Naive thymus-derived CD8-positive, alpha-beta T cell (primary cell): Measurements from ENCODE around the gene CYP4B1. TPM values are rescaled to one million over a fixed set of nuclear protein-coding genes. Genes with fewer than 3 reads are reported as not detected.
"Not testable (repeated sequence)": the region's sequence is repeated elsewhere in the genome, so short reads cannot be mapped to it uniquely, and the experiment has no call there.

Source experiments
- ATAC-seq, 2 donors: fragments of 150-1000 bp; cut with Tn5 transposase in 1 of 2; sonication (Bioruptor Pico), chemical (Tn5 transposase) in 1 of 2; 1 replicate in 1 of 2; 2 replicates in 1 of 2; pipeline ENCODE4 v1.10.0; 2021; ENCODE audit warnings: mild to moderate bottlenecking in 2 of 2, moderate library complexity in 2 of 2
- POLR2A ChIA-PET: fragments of 350-600 bp; sonication (Branson Sonifier 250); formaldehyde crosslinking; loops from one replicate; lab custom pipeline; 2021; ENCODE audit warnings: antibody characterized with exemption; lab: Charles Lee
- DNase-seq, 10 donors: peaks; one replicate each; pipeline versions ENCODE4 v3.0.0 to v3.0.0-alpha.2; 2020 to 2022
- H3K27ac Mint-ChIP-seq, 10 donors: one replicate each; pipeline ENCODE4 v1.8.0; 2020 to 2022; ENCODE audit warnings: mild to moderate bottlenecking in 10 of 10, mixed read lengths in 10 of 10, moderate library complexity in 4 of 10, inconsistent platforms in 1 of 10
- H3K27me3 Mint-ChIP-seq, 5 donors: one replicate each; pipeline ENCODE4 v1.8.0; 2021 to 2022; ENCODE audit warnings: mixed read lengths in 5 of 5
- H3K36me3 Mint-ChIP-seq, 3 donors: one replicate each; pipeline ENCODE4 v1.8.0; 2020 to 2022; ENCODE audit warnings: mixed read lengths in 3 of 3, mild to moderate bottlenecking in 2 of 3, inconsistent platforms in 1 of 3
- H3K4me1 Mint-ChIP-seq, 4 donors: one replicate each; pipeline ENCODE4 v1.8.0; 2021 to 2022; ENCODE audit warnings: mixed read lengths in 4 of 4
- H3K4me3 Mint-ChIP-seq, 10 donors: one replicate each; pipeline ENCODE4 v1.8.0; 2020 to 2022; ENCODE audit warnings: mild to moderate bottlenecking in 10 of 10, mixed read lengths in 10 of 10, moderate library complexity in 6 of 10, inconsistent platforms in 1 of 10
- H3K9me3 Mint-ChIP-seq, 9 donors: one replicate each; pipeline ENCODE4 v1.8.0; 2020 to 2022; ENCODE audit warnings: mixed read lengths in 9 of 9, mild to moderate bottlenecking in 3 of 9, inconsistent platforms in 1 of 9, moderate library complexity in 1 of 9
- polyA plus RNA-seq, 3 donors: library from polyadenylated mRNA; unstranded; fragments of 300-500 nt; fragmentation: Illumina TruSeq; gene quantifications; one replicate each; pipeline ENCODE4 v1.2.3, GENCODE V29; 2021
- total RNA-seq, 8 experiments: library from RNA in 2 of 8; stranded (reverse) in 2 of 8; gene quantifications; one replicate each; pipeline ENCODE4 v1.2.3 and lab custom pipeline; 2021 to 2026

Gene CYP4B1
- total RNA-seq (not detected), polyA plus RNA-seq (not detected), total RNA-seq (lab: John Stamatoyannopoulos, UW) (0 reads per million in 6 experiments)

DNA sequence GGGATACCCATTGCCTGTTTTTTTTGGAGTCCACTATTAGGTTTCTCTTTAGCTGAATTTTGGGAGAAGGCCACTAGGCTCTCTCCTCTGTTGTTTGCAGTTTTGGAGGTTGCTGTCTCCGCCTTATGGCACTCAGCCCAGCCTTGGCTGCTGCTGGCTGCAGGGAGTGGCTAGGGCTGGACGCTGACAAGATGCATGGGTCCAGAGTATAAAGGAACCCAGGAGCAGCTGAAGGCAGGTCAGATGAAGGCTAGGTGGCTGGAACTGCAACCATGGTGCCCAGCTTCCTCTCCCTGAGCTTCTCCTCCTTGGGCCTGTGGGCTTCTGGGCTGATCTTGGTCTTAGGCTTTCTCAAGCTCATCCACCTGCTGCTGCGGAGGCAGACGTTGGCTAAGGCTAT is at the start of gene CYP4B1:
TSS of gene CYP4B1 (plus strand) at position 237 of the 400 bp plus-strand sequence. CDS start at position 273, 36 bp downstream.
- H3K27ac Mint-ChIP-seq, result no peak within 1 kb of the TSS
- no peak within 1 kb of the TSS for H3K4me3 Mint-ChIP-seq
- no peaks in the 10 kb centered on the region for H3K36me3 Mint-ChIP-seq
- no peaks in the 10 kb centered on the region for H3K4me1 Mint-ChIP-seq
- ATAC-seq (no peak), DNase-seq (no peak)
- H3K9me3 Mint-ChIP-seq, result peaks cover 0 to 6% (median 0%) of the 10 kb centered on the region in 9 donors
- H3K27me3 Mint-ChIP-seq, result peaks cover 17 to 31% (median 23%) of the 10 kb centered on the region in 5 donors
- POLR2A ChIA-PET, result no interaction called here

DNA sequence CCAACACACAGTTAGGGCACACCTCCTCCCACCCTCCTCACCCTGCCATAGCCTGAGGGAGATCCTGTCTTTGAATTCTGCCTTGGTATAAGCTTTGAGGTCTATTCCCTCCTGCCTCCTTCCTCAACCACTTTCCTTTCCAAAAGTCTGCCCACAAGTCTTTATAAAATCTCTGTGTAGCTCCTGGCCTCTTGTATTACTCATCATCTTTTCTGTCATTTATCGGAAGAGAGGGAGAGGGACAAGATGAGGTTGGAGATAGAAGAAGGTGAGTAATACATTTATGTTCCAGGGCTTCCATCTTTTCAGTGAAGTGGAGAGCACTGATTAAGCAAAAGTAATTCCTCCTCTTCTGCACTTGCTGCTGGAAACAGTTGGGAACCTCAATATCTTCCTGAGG is 49.4 kb upstream of the CYP4B1 start:
- peaks cover 18 to 61% (median 37%) of the 10 kb centered on the region in 5 donors for H3K27me3 Mint-ChIP-seq
- no peak overlapping the region for H3K4me3 Mint-ChIP-seq
- POLR2A ChIA-PET, result no interaction called here

DNA sequence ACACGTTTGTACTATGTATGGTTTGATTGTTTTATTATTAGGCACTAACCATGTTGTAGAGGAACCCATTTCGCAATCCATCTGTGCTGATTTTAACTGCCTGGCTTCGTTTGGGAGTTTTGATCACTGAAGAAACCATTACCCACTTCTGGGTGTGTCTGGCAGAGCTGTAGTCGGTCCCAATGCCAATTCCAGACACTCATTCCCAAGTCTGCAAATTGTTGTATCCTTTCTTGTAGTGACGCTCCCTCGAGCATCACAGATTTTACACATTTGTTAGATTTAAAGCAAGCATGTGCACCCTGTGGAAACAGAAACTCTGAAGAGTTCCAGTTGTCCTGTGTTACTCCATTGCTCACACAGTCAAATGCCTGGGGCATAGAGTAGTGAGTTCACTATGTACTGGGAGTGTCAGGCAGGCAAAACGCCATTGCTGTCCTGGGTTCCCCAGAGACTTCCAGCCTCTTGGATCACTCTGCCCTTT is 48.9 kb upstream of the CYP4B1 start:
- POLR2A ChIA-PET, result no interaction called here
- Mint-ChIP-seq H3K4me1 (no peaks in the 10 kb centered on the region), H3K27ac (no peak overlapping the region), H3K27me3 (peaks cover 14 to 67% (median 37%) of the 10 kb centered on the region in 5 donors), H3K9me3 (no peaks in the 10 kb centered on the region), H3K4me3 (no peak overlapping the region), H3K36me3 (no peaks in the 10 kb centered on the region)
- no peak for DNase-seq
- ATAC-seq, result no peak

More for the DNA sequence above, 49.4 kb upstream of the CYP4B1 start:
- Mint-ChIP-seq H3K36me3 (no peaks in the 10 kb centered on the region), H3K27ac (no peak overlapping the region), H3K4me1 (no peaks in the 10 kb centered on the region), H3K9me3 (no peaks in the 10 kb centered on the region)
- DNase-seq, result no peak
- no peak for ATAC-seq

DNA sequence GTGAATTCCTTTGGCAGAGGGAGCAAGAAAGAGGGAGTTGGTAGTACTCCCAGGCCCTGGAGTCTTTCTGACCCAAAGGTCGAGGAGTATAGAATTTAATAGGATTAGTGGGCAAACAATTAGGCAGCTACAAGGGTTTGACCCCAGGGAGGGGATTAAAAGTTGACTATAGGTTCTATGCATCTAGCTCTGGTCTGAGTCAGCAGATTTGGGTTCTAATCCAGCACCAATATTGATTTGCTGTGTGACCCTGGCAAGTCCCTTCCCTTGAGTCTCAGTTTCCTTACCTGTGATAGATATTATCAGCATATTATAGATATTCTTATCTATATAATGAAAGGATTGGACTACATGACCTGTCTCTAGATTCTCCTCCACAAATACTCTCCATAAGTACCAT is 44.9 kb upstream of the CYP4B1 start:
- POLR2A ChIA-PET, result no interaction called here
- DNase-seq (no peak), ATAC-seq (no peak)
- Mint-ChIP-seq H3K27ac (no peak overlapping the region), H3K36me3 (no peaks in the 10 kb centered on the region), H3K27me3 (peaks cover 17 to 87% (median 34%) of the 10 kb centered on the region in 5 donors), H3K9me3 (no peaks in the 10 kb centered on the region), H3K4me3 (no peak overlapping the region), H3K4me1 (no peaks in the 10 kb centered on the region)

DNA sequence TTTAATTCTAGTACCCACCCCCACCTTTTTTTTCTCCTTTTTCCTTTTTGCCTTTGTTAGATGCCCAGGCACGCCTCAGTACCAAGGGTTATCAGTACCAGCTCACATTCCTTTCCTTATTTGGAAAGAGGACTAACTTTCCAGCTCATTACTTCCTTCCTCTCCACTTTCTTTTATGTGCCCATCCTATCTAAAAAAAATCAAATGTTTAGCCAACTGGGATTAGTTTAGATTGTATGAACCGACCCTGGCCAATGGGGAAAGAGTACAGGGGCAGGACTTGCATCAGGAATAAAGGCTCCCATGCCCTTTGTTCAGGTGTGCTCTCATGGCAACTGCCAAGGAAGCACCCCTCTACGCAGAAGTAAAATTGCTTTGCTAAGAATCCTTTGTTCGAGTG is 44.1 kb upstream of the CYP4B1 start:
- POLR2A ChIA-PET, H3K4me3 Mint-ChIP-seq, H3K9me3 Mint-ChIP-seq, H3K36me3 Mint-ChIP-seq, H3K4me1 Mint-ChIP-seq, DNase-seq, H3K27ac Mint-ChIP-seq, ATAC-seq: not testable (repeated sequence)
- peaks cover 17 to 83% (median 32%) of the 10 kb centered on the region in 5 donors for H3K27me3 Mint-ChIP-seq

DNA sequence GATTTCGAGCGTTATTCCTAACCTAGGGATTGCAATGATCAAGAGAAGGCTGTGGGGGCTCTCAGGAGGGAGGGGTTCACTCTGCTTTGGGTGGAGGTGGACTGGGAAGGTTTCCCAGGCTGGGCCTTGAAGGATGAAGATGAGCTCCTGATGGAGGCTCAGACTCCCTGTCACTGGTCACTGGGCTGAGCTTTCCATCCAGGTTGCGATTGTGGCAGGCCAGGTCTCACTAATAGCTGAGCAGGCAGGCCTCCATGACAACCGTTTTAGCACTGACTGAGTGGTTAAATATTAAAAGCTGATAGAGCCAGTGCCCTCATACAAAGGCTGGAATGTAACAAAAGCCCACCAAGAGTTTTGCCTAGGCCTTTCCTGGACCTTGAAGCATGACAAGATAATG is 43.7 kb upstream of the CYP4B1 start:
- no peak overlapping the region for H3K27ac Mint-ChIP-seq
- POLR2A ChIA-PET, result no interaction called here

DNA sequence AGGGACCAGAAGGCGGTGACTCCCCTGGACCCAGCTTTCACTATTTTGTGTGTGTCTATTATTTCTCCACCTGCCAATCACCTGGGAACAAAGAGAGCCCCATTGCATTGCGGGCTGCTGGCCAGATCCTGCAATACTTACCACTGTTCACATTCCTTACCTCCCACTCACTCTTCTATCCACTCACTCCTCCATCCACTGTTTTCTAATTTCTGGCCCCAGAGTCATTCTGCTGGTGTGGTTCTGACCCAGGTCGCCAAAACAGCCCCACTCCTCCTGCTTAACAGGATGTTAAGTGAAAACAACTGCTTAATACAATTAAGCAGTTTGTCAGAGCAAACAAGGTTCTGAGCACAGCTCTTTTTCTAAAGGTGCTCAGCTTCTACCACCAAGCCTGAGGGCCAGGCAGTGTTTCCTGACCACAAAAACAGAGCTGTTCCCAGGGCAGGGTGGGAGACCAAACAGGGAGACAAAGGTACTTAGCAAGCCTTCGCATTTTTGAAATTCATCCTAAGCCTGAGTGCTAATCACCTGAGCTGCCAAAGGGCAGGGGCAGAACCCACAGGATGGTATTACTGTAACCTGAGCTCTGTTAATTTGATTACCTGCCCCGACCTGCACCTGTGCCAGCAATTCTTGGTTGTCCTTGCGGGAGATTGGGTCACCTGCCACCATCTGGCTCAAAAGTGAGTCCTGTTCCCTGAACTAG is 41.4 kb upstream of the CYP4B1 start:
- H3K27me3 Mint-ChIP-seq, result peaks cover 30 to 75% (median 39%) of the 10 kb centered on the region in 5 donors
- POLR2A ChIA-PET, result no interaction called here
- H3K27ac Mint-ChIP-seq, result no peak overlapping the region
- H3K36me3 Mint-ChIP-seq, result peaks cover 0 to 2% (median 0%) of the 10 kb centered on the region in 3 donors
- H3K9me3 Mint-ChIP-seq, result peaks cover 0 to 7% (median 0%) of the 10 kb centered on the region in 9 donors
- ATAC-seq (no peak), DNase-seq (no peak)
- H3K4me3 Mint-ChIP-seq, result no peak overlapping the region
- no peaks in the 10 kb centered on the region for H3K4me1 Mint-ChIP-seq

More for the DNA sequence above, 43.7 kb upstream of the CYP4B1 start:
- H3K27me3 Mint-ChIP-seq, result peaks cover 17 to 82% (median 32%) of the 10 kb centered on the region in 5 donors
- H3K4me3 Mint-ChIP-seq, result no peak overlapping the region
- no peaks in the 10 kb centered on the region for H3K4me1 Mint-ChIP-seq
- DNase-seq, result no peak
- no peak for ATAC-seq
- no peaks in the 10 kb centered on the region for H3K36me3 Mint-ChIP-seq
- no peaks in the 10 kb centered on the region for H3K9me3 Mint-ChIP-seq

DNA sequence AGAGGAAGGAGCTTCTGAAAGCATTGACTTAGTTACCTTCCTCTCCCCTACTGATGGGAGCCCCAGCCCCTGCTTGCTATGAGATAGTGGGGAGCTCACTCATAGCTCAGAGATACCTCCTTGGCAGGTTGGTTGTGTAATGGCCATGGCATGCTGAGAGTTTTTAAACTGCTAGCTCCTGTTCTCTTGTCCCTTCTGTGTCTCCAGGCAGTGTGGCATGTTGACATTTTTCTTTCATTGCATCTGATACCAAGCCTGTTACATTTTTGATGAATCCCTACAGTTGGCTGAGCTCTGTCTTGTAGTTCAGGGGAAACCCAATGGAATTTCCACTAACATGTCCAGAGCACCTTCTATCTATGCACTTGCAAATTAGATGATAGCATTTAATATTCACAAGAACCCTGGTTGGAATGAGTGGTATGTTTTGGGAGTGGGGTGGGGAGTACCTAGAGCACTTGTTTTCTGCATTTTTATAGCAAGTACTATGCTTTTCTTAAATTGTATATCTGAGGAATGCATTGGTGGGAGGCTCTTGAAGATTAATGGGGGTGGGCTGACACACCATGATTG is 40.8 kb upstream of the CYP4B1 start:
- H3K36me3 Mint-ChIP-seq, result peaks cover 0 to 2% (median 0%) of the 10 kb centered on the region in 3 donors
- H3K4me3 Mint-ChIP-seq, result no peak overlapping the region
- H3K27ac Mint-ChIP-seq, result no peak overlapping the region
- H3K27me3 Mint-ChIP-seq, result peaks cover 30 to 71% (median 38%) of the 10 kb centered on the region in 5 donors
- H3K4me1 Mint-ChIP-seq, result no peaks in the 10 kb centered on the region
- POLR2A ChIA-PET, result no interaction called here
- H3K9me3 Mint-ChIP-seq, result peaks cover 0 to 14% (median 0%) of the 10 kb centered on the region in 9 donors
- DNase-seq (no peak), ATAC-seq (no peak)

DNA sequence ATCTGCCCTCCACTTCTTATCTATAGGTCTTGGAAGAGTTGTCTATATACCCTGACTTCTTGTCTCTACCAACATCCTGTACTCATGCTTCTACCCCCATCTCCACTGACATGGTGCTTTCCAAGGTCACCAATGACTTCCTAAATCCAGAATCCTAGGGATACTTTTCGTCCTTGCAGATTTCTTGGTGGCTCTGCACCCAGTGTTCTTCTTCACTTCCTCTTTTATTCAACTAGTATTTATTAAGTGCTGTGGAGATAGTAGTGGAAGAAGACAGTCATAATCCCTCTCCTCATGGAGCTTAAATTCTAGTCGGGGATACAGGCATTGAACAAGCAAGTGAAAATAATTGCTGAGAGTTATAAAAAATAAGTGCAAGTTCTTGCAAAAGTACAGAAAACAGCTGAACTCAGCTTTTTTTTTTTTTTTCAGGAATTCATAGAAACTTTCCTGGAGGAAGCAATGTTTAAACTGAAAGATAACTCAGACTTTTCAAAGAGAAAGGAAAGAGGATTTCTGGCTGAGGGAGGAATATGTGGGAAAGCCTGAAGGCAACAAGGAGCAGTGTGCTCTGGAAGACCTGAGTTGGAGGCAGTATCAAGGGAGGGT is 38.2 kb upstream of the CYP4B1 start:
- DNase-seq (no peak), ATAC-seq (no peak)
- H3K27me3 Mint-ChIP-seq, result peaks cover 28 to 53% (median 40%) of the 10 kb centered on the region in 5 donors
- POLR2A ChIA-PET, result interaction anchor here (0.6 kb wide), 1 partner anchor 15 kb away, joined by 3 read pairs; no protein-coding TSS in a partner anchor
- H3K36me3 Mint-ChIP-seq, result peaks cover 0 to 4% (median 0%) of the 10 kb centered on the region in 3 donors
- H3K4me3 Mint-ChIP-seq, result no peak overlapping the region
- no peaks in the 10 kb centered on the region for H3K4me1 Mint-ChIP-seq
- H3K27ac Mint-ChIP-seq, result no peak overlapping the region
- H3K9me3 Mint-ChIP-seq, result peaks cover 0 to 14% (median 0%) of the 10 kb centered on the region in 9 donors

DNA sequence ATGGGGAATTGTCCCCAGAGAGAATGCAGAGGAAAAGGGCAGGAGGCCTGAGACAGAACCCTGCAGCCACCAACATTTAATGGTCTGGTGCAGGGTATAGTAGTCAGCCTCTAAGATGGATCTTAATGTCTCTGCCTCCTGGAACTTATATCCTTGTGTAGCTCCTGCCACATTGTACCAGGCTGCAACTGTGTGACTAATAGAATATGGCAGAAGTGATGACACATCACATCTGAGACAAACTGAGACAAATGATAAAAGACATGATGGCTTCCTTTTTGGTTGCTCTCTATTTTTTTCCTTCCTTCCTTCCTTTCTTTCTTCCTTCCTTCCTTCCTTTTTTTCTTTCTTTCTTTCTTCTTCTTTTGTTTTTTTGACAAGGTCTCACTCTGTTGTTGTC is 37.1 kb upstream of the CYP4B1 start:
- H3K4me3 Mint-ChIP-seq, result no peak overlapping the region
- peaks cover 0 to 14% (median 0%) of the 10 kb centered on the region in 9 donors for H3K9me3 Mint-ChIP-seq
- H3K4me1 Mint-ChIP-seq, result no peaks in the 10 kb centered on the region
- ATAC-seq (no peak), DNase-seq (no peak)
- H3K27me3 Mint-ChIP-seq, result peaks cover 24 to 47% (median 33%) of the 10 kb centered on the region in 5 donors
- POLR2A ChIA-PET, result no interaction called here
- H3K27ac Mint-ChIP-seq, result no peak overlapping the region
- H3K36me3 Mint-ChIP-seq, result peaks cover 0 to 4% (median 0%) of the 10 kb centered on the region in 3 donors

DNA sequence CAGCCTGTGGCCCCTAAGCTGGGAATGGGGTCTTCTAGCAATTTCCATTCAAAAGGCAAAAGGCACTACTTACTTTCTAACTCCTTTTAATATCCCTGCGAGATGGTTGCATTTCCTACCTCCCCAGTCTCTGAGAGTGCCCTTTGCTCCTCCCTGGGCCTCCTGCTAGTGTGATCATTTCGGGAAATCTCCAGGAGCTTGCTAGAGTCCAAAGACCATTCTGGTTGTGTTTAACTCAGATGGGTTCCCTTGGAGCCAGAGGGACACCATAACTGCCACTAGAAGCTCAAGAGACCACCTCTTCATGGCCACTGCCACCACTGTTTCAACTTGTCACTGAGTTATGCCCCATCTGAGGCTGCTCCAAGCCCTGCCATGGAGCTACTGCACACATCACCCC is 34.4 kb upstream of the CYP4B1 start:
- peaks cover 0 to 28% (median 16%) of the 10 kb centered on the region in 9 donors for H3K9me3 Mint-ChIP-seq
- POLR2A ChIA-PET, result no interaction called here
- H3K27me3 Mint-ChIP-seq, result peaks cover 32 to 49% (median 44%) of the 10 kb centered on the region in 5 donors
- H3K27ac Mint-ChIP-seq, result no peak overlapping the region
- H3K4me3 Mint-ChIP-seq, result no peak overlapping the region
- ATAC-seq (no peak), DNase-seq (no peak)
- no peaks in the 10 kb centered on the region for H3K4me1 Mint-ChIP-seq
- H3K36me3 Mint-ChIP-seq, result peaks cover 2 to 12% (median 4%) of the 10 kb centered on the region in 3 donors

DNA sequence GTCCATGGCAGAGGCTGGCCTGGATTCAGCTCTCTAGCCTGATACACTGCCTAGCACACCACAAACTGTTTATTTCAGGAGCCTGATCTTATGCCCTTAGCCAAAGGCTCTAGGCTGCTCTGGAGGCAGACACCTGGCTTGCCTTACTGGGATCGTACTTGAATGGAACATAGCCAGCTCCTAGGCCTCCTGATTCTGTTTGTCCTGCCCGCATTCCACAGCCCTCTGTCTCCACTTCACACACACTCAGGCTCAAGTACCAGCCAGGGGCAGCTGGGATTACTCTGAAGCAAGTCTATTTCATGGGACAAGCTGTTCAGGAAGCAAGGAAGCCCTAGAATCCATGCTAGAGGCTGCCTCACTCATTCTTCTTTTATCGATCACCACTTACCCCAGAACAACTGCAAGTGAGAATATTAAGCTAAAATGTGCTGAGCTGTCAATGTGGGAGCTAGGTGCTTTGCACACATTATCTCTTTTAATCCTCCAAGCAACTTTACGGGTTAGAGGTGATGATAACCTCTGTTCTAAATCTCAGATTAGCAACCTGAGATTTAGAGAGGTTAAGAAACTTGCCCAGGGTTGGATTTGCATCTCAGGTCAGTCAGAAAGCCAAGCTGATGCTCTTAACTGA is 31.1 kb upstream of the CYP4B1 start:
- DNase-seq (no peak), ATAC-seq (no peak)
- Mint-ChIP-seq H3K9me3 (peaks cover 8 to 52% (median 47%) of the 10 kb centered on the region in 9 donors), H3K4me1 (no peaks in the 10 kb centered on the region), H3K27me3 (peaks cover 16 to 50% (median 28%) of the 10 kb centered on the region in 5 donors), H3K4me3 (no peak overlapping the region), H3K36me3 (peaks cover 6 to 34% (median 9%) of the 10 kb centered on the region in 3 donors), H3K27ac (no peak overlapping the region)
- POLR2A ChIA-PET, result no interaction called here
